Activated B cell treated with CpG ODN at 0.5 μM for 24 hours (primary cell): ENCODE results near the gene AEBP2. TPM values are rescaled to one million over a fixed set of nuclear protein-coding genes. Genes with fewer than 3 reads are reported as not detected.

Experiments used
- ATAC-seq: fragments of 200-7000 bp; cut with Tn5 transposase; one replicate; pipeline ENCODE4 v1.10.0; 2021; ENCODE audit warnings: low read depth, mild to moderate bottlenecking, moderate library complexity
- CTCF ChIA-PET: fragments of 350-600 bp; sonication (Branson Sonifier 250); formaldehyde crosslinking; loops from one replicate; lab custom pipeline; 2021; ENCODE audit warnings: antibody characterized with exemption; lab: Charles Lee
- POLR2A ChIA-PET: fragments of 350-600 bp; sonication (Branson Sonifier 250); formaldehyde crosslinking; loops from one replicate; lab custom pipeline; 2021; ENCODE audit warnings: antibody characterized with exemption; lab: Charles Lee
- DNase-seq: peaks from one replicate; pipeline ENCODE4 v3.0.0; 2022
- H3K27ac Mint-ChIP-seq: one replicate; pipeline ENCODE4 v1.8.0; 2020; ENCODE audit warnings: mixed read lengths
- H3K27me3 Mint-ChIP-seq: one replicate; pipeline ENCODE4 v1.8.0; 2021; ENCODE audit warnings: mixed read lengths
- H3K36me3 Mint-ChIP-seq: one replicate; pipeline ENCODE4 v1.8.0; 2021; ENCODE audit warnings: low read depth, mixed read lengths
- H3K4me1 Mint-ChIP-seq: one replicate; pipeline ENCODE4 v1.8.0; 2021; ENCODE audit warnings: mixed read lengths
- H3K4me3 Mint-ChIP-seq: one replicate; pipeline ENCODE4 v1.8.0; 2020; ENCODE audit warnings: mild to moderate bottlenecking, mixed read lengths
- H3K9me3 Mint-ChIP-seq: one replicate; pipeline ENCODE4 v1.8.0; 2020; ENCODE audit warnings: mixed read lengths
- intact Hi-C: fragments of 100-400 bp; cut with micrococcal nuclease; formaldehyde crosslinking; loops from one replicate; pipeline ENCODE4 v1.15.1; 2024
- total RNA-seq: library from RNA; stranded (reverse); gene quantifications from 2 replicates; pipeline ENCODE4 v1.2.3, GENCODE V29; 2022
- TF ChIP-seq, protein P1 (sequence below): fragments of 200-600 bp; IDR thresholded peaks from one replicate; pipeline ENCODE4 v1.8.0; 2022; ENCODE audit warnings: antibody characterized with exemption, mild to moderate bottlenecking

Gene AEBP2
- total RNA-seq, 1 donor from 2014 or later: 51.0 TPM

DNA sequence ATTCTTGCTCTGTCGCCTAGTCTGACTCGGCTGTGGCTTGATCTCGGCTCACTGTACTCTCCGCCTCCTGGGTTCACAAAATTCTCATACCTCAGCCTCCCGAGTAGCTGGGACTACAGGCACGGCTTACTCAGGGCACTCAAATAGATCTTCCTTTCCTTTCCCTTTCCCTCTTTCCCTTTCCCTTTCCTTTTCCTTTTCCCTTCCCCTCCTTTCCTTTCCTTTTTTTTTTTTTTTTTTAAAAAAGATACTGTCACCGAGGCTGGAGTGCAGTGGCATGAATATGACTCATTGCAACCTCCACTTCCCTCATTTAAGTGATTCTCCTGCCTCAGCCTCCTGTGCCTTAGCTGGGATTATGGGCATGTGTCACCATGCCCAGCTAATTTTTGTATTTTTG, 86.0 kb downstream of the AEBP2 start:
- no peak overlapping the region for H3K4me3 Mint-ChIP-seq

DNA sequence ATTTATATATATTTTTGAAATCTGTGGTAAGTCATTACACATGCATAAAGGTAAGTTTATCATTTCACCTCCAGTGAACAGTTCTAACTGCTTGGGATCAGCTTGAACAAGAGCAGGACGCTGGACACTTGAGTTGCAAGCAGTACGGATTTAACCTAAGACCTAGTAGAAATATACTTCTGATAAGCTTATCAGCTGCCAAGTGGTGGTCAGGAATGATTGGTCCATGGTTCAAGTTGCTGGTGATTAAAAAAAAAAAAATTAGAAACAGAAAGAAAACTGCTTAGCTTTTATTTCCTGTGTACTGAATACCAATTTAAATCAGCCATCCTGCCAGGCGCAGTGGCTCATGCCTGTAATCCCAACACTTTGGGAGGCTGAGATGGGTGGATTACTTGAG, 88.6 kb downstream of the AEBP2 start:
- H3K36me3 Mint-ChIP-seq: peaks cover 5% of the 10 kb centered on the region
- TF ChIP-seq, protein P1, sequence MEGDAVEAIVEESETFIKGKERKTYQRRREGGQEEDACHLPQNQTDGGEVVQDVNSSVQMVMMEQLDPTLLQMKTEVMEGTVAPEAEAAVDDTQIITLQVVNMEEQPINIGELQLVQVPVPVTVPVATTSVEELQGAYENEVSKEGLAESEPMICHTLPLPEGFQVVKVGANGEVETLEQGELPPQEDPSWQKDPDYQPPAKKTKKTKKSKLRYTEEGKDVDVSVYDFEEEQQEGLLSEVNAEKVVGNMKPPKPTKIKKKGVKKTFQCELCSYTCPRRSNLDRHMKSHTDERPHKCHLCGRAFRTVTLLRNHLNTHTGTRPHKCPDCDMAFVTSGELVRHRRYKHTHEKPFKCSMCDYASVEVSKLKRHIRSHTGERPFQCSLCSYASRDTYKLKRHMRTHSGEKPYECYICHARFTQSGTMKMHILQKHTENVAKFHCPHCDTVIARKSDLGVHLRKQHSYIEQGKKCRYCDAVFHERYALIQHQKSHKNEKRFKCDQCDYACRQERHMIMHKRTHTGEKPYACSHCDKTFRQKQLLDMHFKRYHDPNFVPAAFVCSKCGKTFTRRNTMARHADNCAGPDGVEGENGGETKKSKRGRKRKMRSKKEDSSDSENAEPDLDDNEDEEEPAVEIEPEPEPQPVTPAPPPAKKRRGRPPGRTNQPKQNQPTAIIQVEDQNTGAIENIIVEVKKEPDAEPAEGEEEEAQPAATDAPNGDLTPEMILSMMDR: no peak
- no peaks in the 10 kb centered on the region for H3K27me3 Mint-ChIP-seq
- DNase-seq: no peak
- intact Hi-C loops: no loop called here
- no peaks in the 10 kb centered on the region for H3K4me1 Mint-ChIP-seq
- H3K4me3 Mint-ChIP-seq: no peak overlapping the region
- no peak overlapping the region for H3K27ac Mint-ChIP-seq
- no peak for ATAC-seq
- ChIA-PET POLR2A (no interaction called here), CTCF (no interaction called here)
- H3K9me3 Mint-ChIP-seq: no peaks in the 10 kb centered on the region

More for the DNA sequence above, 86.0 kb downstream of the AEBP2 start:
- H3K36me3 Mint-ChIP-seq: peaks cover 8% of the 10 kb centered on the region
- ChIA-PET CTCF (no interaction called here), POLR2A (no interaction called here)
- no peak for DNase-seq
- no peak for ATAC-seq
- H3K27ac Mint-ChIP-seq: no peak overlapping the region
- H3K9me3 Mint-ChIP-seq: no peaks in the 10 kb centered on the region
- intact Hi-C loops: no loop called here
- no peaks in the 10 kb centered on the region for H3K27me3 Mint-ChIP-seq
- H3K4me1 Mint-ChIP-seq: no peaks in the 10 kb centered on the region
- TF ChIP-seq, protein P1: no peak

DNA sequence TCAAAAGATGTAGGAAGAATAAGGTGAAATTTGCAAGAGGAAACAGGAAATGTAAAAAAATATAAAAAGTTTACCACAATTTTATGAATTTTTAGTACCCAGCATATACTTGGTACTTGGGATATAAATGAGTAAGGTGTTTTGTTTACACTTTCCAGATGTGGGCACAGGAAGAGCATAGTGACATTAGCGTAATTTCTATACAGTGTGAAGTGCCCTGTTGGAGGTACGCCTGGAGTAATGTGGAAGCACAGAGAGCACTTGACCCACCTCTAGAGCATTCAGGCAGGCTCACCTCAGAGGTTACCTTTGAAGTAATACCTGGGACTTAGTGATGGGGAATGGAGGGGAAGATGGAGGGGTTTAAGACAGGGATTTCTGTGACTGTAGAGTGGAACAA, 89.5 kb downstream of the AEBP2 start:
- ChIA-PET POLR2A (no interaction called here), CTCF (no interaction called here)
- peaks cover 6% of the 10 kb centered on the region for H3K36me3 Mint-ChIP-seq
- DNase-seq (no peak), ATAC-seq (no peak)
- H3K27ac Mint-ChIP-seq: no peak overlapping the region
- no peaks in the 10 kb centered on the region for H3K9me3 Mint-ChIP-seq
- H3K27me3 Mint-ChIP-seq: no peaks in the 10 kb centered on the region
- TF ChIP-seq, protein P1: no peak
- no peaks in the 10 kb centered on the region for H3K4me1 Mint-ChIP-seq
- intact Hi-C loops: no loop called here
- H3K4me3 Mint-ChIP-seq: no peak overlapping the region

DNA sequence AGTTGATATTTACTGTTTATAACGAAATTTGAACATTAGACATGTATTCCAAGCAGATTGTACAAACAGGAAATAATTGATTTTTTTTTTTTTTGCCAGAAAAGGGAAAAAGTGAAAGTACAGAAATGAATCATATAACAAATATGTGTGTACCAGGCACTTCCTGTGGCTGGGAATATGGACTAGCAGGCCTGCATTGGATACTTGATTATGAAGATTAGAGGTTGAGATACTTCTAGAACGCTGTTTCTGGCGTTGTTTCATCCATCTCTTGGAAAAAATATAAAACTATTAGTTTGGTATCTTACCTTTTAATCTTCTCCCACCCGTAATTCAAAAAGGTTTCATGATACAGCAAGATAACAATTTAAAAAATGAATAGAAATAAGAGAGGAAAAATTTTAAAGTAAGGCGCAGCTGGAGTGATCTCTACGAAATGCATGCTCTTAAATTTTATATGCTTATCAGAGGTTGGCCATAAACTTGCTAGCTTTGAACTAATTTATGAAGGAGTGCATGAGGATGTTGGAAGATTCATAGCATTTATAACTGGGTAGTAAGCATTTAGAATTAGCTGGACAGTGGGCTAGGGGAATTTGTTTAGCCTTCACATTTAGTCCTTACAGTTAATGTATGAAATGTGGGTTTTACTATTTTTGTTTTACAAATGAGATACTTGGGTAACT, 90.8 kb downstream of the AEBP2 start:
- peaks cover 8% of the 10 kb centered on the region for H3K36me3 Mint-ChIP-seq
- H3K9me3 Mint-ChIP-seq: peaks cover 2% of the 10 kb centered on the region
- H3K27ac Mint-ChIP-seq: no peak overlapping the region
- H3K27me3 Mint-ChIP-seq: no peaks in the 10 kb centered on the region
- intact Hi-C loops: no loop called here
- no peaks in the 10 kb centered on the region for H3K4me1 Mint-ChIP-seq
- ChIA-PET POLR2A (no interaction called here), CTCF (no interaction called here)
- TF ChIP-seq, protein P1: no peak
- ATAC-seq: no peak
- no peak for DNase-seq
- no peak overlapping the region for H3K4me3 Mint-ChIP-seq

DNA sequence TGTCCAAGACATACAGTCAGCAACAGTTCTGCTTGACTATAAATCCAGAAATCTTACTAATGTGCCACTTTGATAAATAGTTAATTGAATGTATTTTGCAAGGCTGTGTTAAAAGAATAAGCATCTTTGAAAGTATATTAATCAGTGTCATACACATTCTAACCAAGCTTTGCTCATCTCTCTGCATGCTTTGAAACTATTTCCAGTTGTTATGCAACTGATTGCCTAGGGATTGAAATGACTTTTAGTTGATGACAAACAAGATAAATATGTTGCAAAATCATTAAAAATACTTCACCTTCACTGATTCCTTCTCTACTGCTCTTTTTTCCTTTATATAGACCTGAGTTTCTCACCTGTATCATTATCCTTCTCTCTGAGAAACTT, 91.3 kb downstream of the AEBP2 start:
- ChIA-PET CTCF (no interaction called here), POLR2A (no interaction called here)
- Mint-ChIP-seq H3K9me3 (peaks cover 7% of the 10 kb centered on the region), H3K4me3 (no peak overlapping the region), H3K27me3 (no peaks in the 10 kb centered on the region), H3K27ac (no peak overlapping the region), H3K36me3 (peaks cover 12% of the 10 kb centered on the region), H3K4me1 (no peaks in the 10 kb centered on the region)
- TF ChIP-seq, protein P1: no peak
- intact Hi-C loops: no loop called here
- ATAC-seq: no peak
- no peak for DNase-seq
